ENCODE results near the gene WDR31.
"Not testable (repeated sequence)": the region's sequence is repeated elsewhere in the genome, so short reads cannot be mapped to it uniquely, and the experiment has no call there.

WDR31 gene

GRCh38 chr9:113368348-113368981 is 28.4 kb upstream of the WDR31 start:
- no peak for DNase-seq

GRCh38 chr9:113365652-113366051 is 25.6 kb upstream of the WDR31 start:
- DNase-seq = not testable (repeated sequence)

GRCh38 chr9:113364951-113365350 is 24.9 kb upstream of the WDR31 start:
- DNase-seq = no peak

GRCh38 chr9:113363336-113363735 is 23.3 kb upstream of the WDR31 start:
- no peak for DNase-seq

GRCh38 chr9:113361304-113362018 is 21.4 kb upstream of the WDR31 start:
- DNase-seq = peak; percentile 66

GRCh38 chr9:113360242-113360842 is 20.3 kb upstream of the WDR31 start:
- DNase-seq = no peak

- no peak for DNase-seq
Observed at GRCh38 chr9:113359385-113359784, 19.3 kb upstream of the WDR31 start.

- DNase-seq = no peak
Observed at GRCh38 chr9:113356686-113357292, 16.7 kb upstream of the WDR31 start.

GRCh38 chr9:113355040-113355596 is 15.0 kb upstream of the WDR31 start:
- DNase-seq = no peak

GRCh38 chr9:113352411-113352810 is 12.3 kb upstream of the WDR31 start:
- DNase-seq = no peak

- DNase-seq = no peak
Observed at GRCh38 chr9:113352006-113352405, 11.9 kb upstream of the WDR31 start.

GRCh38 chr9:113350937-113351336 is 10.9 kb upstream of the WDR31 start:
- peak; percentile 69 for DNase-seq

- DNase-seq = peak; percentile 32
Observed at GRCh38 chr9:113350107-113350661, 10.1 kb upstream of the WDR31 start.

- peak; percentile 48 for DNase-seq
Observed at GRCh38 chr9:113349445-113350094, 9.5 kb upstream of the WDR31 start, which contains the start of gene BSPRY. Gene BSPRY (plus strand): TSS chr9:113349541. CDS start chr9:113349580, 39 bp downstream.

- DNase-seq = no peak
Observed at GRCh38 chr9:113349066-113349444, 9.0 kb upstream of the WDR31 start.

GRCh38 chr9:113348437-113348836 is 8.4 kb upstream of the WDR31 start:
- no peak for DNase-seq

GRCh38 chr9:113345671-113346070 is 5.6 kb upstream of the WDR31 start:
- no peak for DNase-seq

GRCh38 chr9:113345190-113345589 is 5.1 kb upstream of the WDR31 start:
- DNase-seq = no peak

GRCh38 chr9:113343732-113344231 is 3.7 kb upstream of the WDR31 start:
- DNase-seq = no peak

- DNase-seq = no peak
Observed at GRCh38 chr9:113341712-113342410, 1.8 kb upstream of the WDR31 start.

- DNase-seq = no peak
Observed at GRCh38 chr9:113337714-113338113, 2.4 kb downstream of the WDR31 start.

GRCh38 chr9:113331780-113332179 is 8.3 kb downstream of the WDR31 start:
- DNase-seq = no peak
